ENCODE measurements around the gene RBFOX1.

The RBFOX1 gene

DNA sequence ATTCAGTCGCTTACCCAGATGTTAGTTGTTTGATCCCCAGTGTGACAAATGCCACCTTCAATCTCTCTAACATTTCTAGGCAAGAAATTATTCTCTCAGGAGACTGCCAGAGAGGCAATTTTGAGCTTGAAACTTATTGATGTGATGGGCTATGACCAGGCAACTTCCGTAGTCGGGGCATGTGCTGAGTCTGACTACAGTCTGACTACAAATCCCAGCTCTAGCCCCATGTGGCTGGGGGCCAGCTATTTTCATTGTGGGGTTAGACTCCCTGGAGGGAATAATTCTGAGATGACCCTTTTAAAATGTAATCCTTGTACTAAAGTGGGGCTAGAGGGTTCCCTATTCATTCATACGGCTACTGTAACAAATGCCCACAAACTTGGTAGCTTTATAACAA, 65.9 kb downstream of the RBFOX1 start:
- H3K27me3 Mint-ChIP-seq (ENCODE audit: low read depth): no peaks in the 10 kb centered on the region
- no peaks in the 10 kb centered on the region for H3K4me1 Mint-ChIP-seq (ENCODE audit: low read depth)
- H3K27ac Mint-ChIP-seq: no peak overlapping the region
- no peak overlapping the region for H3K4me3 Mint-ChIP-seq
- no peaks in the 10 kb centered on the region for H3K36me3 Mint-ChIP-seq (ENCODE audit: low read depth)
- H3K9me3 Mint-ChIP-seq: peaks cover 28% of the 10 kb centered on the region

DNA sequence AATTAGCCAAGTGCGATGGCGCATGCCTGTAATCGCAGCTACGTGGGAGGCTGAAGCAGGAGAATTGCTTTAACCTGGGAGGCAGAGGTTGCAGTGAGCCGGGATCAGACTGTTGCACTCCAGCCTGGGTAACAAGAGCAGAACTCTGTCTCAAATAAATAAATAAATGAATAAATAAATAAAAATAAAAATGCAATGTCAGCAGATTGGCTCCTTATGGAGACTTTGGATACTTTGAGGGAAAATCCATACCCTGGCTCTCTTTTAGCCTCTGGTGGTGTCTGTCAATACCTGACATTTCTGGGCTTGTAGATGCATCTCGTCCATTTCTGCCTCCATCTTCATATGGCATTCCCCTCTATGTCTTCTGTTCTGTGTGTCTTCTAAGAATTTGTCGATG, 66.7 kb downstream of the RBFOX1 start:
- H3K9me3 Mint-ChIP-seq: peaks cover 26% of the 10 kb centered on the region
- H3K36me3 Mint-ChIP-seq (ENCODE audit: low read depth): no peaks in the 10 kb centered on the region
- H3K27me3 Mint-ChIP-seq (ENCODE audit: low read depth): no peaks in the 10 kb centered on the region
- no peak overlapping the region for H3K4me3 Mint-ChIP-seq
- no peaks in the 10 kb centered on the region for H3K4me1 Mint-ChIP-seq (ENCODE audit: low read depth)
- no peak overlapping the region for H3K27ac Mint-ChIP-seq

DNA sequence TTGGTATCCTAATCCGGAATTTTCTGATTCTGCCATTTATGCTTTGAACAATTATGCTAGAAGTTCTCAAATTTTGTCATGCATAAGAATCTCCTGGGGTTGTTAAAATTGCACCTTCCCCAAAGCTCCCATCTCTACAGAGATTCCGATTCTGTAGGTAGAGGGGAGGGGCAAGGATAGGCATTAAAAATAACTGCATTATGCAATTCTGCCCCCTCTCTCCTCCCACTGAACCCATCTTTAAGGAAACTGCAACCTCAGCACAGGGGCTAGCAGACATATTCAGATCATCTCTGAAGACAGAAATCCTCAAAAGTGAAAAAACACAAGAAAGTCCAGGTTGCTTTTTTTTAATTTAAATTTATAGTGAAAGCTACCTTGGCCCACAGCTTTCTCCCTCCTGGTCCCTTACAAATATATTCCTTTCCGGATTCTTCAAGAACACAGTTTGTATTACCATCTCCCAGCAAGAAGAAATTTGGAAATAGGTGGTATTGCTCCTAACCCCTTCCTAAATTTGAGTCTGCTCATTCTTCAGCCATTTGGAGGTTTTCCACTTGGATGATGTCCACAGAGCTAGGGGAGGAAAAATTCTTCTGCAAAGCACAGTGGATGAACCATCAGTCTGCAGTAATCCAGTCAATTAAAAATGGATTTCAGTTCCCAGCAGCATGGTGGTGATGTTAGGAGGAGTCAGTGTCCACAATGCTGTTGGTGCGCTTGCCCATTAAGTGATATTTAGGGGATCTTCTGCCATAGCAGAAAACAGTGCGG, 67.7 kb downstream of the RBFOX1 start:
- Mint-ChIP-seq H3K4me3 (no peak overlapping the region), H3K4me1 (ENCODE audit: low read depth) (no peaks in the 10 kb centered on the region), H3K27ac (no peak overlapping the region), H3K9me3 (peaks cover 16% of the 10 kb centered on the region), H3K27me3 (ENCODE audit: low read depth) (no peaks in the 10 kb centered on the region), H3K36me3 (ENCODE audit: low read depth) (no peaks in the 10 kb centered on the region)

DNA sequence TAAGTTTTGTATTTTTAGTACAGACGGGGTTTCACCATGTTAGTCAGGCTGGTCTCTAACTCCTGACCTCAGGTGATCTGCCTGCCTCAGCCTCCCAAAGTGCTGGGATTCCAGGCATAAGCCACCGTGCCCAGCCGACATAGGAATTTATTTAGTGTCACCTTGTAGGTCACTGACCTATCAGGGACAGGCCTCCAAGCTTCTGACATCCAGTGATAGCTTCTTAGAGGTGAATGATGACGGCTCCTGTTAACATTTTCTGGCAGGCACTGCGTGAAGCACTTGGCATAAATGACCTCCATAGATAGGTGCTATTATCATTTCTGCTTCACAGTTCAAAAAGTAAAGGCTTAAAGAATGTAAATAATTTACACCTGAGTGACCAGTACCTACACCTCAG, 71.6 kb downstream of the RBFOX1 start:
- Mint-ChIP-seq H3K4me1 (ENCODE audit: low read depth) (no peaks in the 10 kb centered on the region), H3K27me3 (ENCODE audit: low read depth) (no peaks in the 10 kb centered on the region), H3K9me3 (peaks cover 22% of the 10 kb centered on the region), H3K27ac (no peak overlapping the region), H3K36me3 (ENCODE audit: low read depth) (no peaks in the 10 kb centered on the region), H3K4me3 (no peak overlapping the region)

DNA sequence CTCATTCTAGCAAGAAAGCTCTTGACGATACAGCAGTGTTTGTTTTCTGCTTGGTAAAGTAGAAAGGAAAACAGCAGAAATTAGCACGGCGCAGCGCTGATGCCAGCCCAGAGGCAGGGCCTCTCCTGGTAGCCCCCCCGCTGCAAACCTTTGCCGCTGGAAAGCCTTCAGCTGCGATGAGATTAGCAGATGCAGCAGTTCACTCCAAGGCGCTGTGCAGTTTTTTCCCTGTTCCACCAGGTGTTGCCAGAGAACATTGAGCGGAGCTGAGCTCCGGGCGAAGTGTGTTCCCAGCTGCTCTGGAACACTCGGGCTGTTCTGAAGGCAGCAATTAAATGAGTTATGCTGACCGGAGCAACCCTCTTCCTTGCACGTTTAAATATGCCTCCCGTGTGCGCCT, 72.5 kb downstream of the RBFOX1 start:
- Mint-ChIP-seq H3K36me3 (ENCODE audit: low read depth) (no peaks in the 10 kb centered on the region), H3K27ac (no peak overlapping the region), H3K4me3 (no peak overlapping the region), H3K9me3 (peaks cover 29% of the 10 kb centered on the region), H3K4me1 (ENCODE audit: low read depth) (no peaks in the 10 kb centered on the region), H3K27me3 (ENCODE audit: low read depth) (no peaks in the 10 kb centered on the region)

DNA sequence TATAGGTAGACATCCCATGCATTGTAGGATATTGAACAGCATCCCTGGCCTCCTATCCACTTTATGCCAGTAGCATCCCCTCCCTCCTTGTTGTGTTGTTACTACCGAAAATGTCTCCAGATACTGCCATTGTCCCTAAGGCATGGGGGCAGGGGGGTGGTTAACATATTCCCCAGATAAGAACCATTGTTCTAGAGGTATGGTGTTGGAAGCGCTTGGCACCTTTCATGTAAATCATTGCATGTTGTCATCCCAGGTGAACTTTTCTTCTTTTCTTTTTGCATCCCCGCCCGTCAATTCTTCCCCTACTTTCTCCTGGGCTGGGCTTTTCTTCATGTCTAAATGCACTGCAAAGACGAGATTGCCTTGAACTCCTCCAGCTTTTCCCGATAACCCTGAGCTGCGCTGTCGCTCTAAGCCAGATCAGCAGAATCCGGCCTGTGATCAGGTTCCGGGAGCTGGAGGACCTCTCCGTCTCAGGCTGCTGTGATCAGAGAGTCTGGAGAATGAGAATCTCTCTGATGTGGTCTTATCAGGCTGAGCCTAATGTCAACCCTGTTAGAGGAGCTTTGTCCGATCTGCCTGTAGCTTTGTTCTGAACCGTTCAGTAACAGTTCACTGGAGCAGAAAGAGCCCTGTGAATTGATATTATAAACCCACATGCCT, 76.2 kb downstream of the RBFOX1 start:
- Mint-ChIP-seq H3K4me1 (ENCODE audit: low read depth) (no peaks in the 10 kb centered on the region), H3K4me3 (no peak overlapping the region), H3K36me3 (ENCODE audit: low read depth) (no peaks in the 10 kb centered on the region), H3K27me3 (ENCODE audit: low read depth) (no peaks in the 10 kb centered on the region), H3K27ac (no peak overlapping the region), H3K9me3 (peaks cover 29% of the 10 kb centered on the region)

DNA sequence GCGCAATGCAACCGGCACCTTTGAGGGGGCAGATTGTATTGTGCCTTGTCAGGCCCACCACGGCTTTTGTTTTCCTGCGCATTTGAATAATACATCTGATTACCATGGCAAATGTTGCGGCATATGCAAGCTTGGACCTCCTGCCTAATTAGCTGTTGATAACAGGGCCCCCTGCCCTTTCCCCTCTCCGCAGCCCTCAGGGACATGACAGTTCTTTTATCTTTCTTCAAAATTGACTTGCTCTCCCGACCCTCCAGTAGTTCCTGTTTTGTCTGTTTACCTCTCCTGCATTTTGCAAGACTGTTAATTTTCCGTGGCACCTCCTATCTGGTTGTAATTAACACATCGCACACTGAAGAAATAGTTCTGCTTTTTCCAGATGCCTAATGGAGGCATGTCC, 86.8 kb downstream of the RBFOX1 start:
- Mint-ChIP-seq H3K27ac (no peak overlapping the region), H3K27me3 (ENCODE audit: low read depth) (no peaks in the 10 kb centered on the region), H3K4me1 (ENCODE audit: low read depth) (no peaks in the 10 kb centered on the region), H3K4me3 (no peak overlapping the region), H3K36me3 (ENCODE audit: low read depth) (no peaks in the 10 kb centered on the region), H3K9me3 (peaks cover 29% of the 10 kb centered on the region)

DNA sequence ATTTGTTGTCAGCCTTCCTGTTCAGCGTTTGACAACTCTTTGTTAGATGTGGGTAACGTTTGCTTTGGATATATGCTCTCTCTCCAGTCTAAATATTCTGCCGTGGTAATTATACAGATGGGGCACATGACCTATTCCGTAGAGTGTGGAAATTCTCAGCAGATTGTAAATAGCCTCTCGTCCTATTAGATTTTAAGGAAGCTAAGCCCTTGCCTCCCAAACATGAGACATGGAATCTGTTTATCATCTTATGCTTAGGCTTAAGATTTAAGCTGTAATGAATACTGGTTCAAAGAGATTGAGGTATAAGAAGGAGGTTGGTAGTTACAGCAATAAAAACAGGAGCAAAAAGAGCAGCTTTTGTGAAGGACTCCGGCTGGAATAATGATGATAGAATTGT, 87.4 kb downstream of the RBFOX1 start:
- Mint-ChIP-seq H3K4me1 (ENCODE audit: low read depth) (no peaks in the 10 kb centered on the region), H3K27ac (no peak overlapping the region), H3K27me3 (ENCODE audit: low read depth) (no peaks in the 10 kb centered on the region), H3K9me3 (peaks cover 30% of the 10 kb centered on the region), H3K36me3 (ENCODE audit: low read depth) (no peaks in the 10 kb centered on the region), H3K4me3 (no peak overlapping the region)

DNA sequence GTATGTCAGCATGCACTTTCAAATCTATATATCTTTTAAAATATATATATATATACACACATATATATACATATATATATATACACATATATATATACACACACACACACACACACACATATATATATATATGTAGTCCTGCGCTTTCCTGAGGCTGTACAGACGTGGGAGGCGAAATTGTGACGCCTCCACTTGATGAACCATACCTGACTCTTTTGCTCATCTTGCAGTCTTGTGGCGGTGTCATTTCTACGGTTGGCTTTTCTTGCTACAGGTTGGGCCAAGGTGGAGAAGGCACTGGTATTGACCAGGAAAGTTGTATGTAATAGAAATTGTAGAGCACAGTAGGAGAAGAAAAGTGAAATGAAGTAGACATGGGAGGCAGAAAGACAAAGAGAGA, 88.2 kb downstream of the RBFOX1 start:
- no peaks in the 10 kb centered on the region for H3K27me3 Mint-ChIP-seq (ENCODE audit: low read depth)
- H3K36me3 Mint-ChIP-seq (ENCODE audit: low read depth): no peaks in the 10 kb centered on the region
- H3K4me1 Mint-ChIP-seq (ENCODE audit: low read depth): no peaks in the 10 kb centered on the region
- peaks cover 34% of the 10 kb centered on the region for H3K9me3 Mint-ChIP-seq
- H3K27ac Mint-ChIP-seq: no peak overlapping the region
- no peak overlapping the region for H3K4me3 Mint-ChIP-seq

DNA sequence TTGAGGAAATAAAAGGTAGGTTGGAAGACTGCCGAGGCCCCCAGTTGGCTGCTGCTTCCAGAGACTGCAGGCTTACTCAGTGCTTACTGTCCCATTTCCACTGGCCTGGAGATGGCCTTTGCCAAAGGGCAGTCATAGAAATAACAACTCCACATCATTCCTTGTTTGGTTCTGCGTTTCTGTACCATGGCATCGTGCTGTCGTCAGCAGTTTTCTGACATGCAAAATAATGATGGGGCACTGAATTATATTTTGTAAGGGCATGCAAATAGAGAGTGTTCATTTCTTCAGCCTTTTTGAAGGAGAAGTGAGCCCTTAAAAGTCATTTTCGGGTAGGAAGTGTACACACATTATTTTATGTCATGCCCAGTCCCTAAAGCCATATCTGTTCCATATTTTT, 88.9 kb downstream of the RBFOX1 start:
- H3K4me3 Mint-ChIP-seq: no peak overlapping the region
- H3K9me3 Mint-ChIP-seq: peaks cover 32% of the 10 kb centered on the region
- no peak overlapping the region for H3K27ac Mint-ChIP-seq
- no peaks in the 10 kb centered on the region for H3K4me1 Mint-ChIP-seq (ENCODE audit: low read depth)
- no peaks in the 10 kb centered on the region for H3K27me3 Mint-ChIP-seq (ENCODE audit: low read depth)
- H3K36me3 Mint-ChIP-seq (ENCODE audit: low read depth): no peaks in the 10 kb centered on the region

DNA sequence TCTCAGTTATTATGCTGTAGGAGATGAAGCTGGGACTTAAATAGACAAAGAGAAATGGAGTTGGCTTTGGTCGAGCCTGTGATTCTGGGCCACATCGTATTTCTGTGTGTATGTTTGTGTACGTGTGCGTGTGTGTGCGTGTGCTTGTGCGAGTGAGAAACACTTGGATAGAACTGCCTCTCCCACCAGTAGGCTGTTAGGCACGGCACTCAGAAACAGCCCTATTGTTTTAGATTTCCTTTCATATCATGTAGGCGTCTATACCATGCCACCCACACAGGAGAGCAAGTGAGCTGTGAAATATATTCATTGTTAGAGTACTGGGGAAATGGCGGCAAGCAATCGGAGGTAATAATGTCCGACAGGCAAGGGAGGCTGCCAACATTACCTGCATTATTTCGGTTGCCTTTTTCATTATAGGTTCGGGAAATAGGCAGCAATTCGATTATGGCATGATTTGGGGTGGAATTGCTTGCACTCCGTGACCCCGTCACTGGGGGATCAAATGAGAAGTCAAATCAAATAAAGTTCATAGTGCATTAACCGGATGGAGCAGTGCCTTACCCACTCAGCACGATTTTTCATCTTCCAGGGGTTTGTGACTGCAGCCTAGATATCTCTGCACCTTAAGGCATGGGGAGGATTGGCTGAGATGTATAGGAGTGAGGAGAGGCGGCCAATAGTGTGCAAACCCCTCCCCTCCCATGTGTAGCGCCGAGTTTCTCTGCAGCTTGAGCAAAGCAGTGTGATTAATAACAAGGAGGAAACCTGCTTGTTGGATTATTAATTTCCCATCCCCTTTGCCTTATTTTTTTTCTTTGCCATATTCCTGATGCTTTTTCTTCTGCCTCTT, 89.6 kb downstream of the RBFOX1 start:
- Mint-ChIP-seq H3K9me3 (peaks cover 35% of the 10 kb centered on the region), H3K4me1 (ENCODE audit: low read depth) (no peaks in the 10 kb centered on the region), H3K27me3 (ENCODE audit: low read depth) (no peaks in the 10 kb centered on the region), H3K27ac (no peak overlapping the region), H3K4me3 (no peak overlapping the region), H3K36me3 (ENCODE audit: low read depth) (no peaks in the 10 kb centered on the region)

DNA sequence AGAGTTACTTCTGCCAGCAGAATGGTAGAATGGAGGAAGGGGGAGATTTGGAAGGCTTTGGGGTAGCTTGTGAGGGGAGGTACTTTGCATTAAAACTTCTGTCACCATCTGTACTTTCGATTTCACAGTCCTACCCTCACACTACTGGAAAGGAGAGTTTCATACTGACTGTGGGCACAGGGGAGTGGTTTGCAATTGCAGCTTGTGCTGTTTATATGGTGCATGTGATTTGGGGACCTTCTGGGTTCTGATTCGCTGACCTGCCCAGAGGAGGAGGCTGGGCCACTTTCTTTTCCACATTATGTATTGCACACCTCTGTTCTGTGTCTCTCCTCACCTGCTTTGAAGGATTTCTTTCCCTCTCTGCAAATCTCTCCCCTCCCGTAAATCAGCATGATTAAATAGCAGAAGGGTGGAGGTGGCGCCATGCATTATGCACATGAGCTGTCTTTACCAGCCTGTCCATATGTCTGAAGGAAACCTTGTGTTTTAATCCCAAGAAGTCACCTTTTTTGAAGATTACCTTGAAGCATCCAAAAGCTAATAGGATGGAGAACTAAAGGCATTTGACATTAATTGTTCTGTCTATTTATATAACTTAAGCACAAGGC, 90.9 kb downstream of the RBFOX1 start:
- Mint-ChIP-seq H3K9me3 (peaks cover 40% of the 10 kb centered on the region), H3K27ac (no peak overlapping the region), H3K4me1 (ENCODE audit: low read depth) (no peaks in the 10 kb centered on the region), H3K27me3 (ENCODE audit: low read depth) (no peaks in the 10 kb centered on the region), H3K36me3 (ENCODE audit: low read depth) (no peaks in the 10 kb centered on the region), H3K4me3 (no peak overlapping the region)

DNA sequence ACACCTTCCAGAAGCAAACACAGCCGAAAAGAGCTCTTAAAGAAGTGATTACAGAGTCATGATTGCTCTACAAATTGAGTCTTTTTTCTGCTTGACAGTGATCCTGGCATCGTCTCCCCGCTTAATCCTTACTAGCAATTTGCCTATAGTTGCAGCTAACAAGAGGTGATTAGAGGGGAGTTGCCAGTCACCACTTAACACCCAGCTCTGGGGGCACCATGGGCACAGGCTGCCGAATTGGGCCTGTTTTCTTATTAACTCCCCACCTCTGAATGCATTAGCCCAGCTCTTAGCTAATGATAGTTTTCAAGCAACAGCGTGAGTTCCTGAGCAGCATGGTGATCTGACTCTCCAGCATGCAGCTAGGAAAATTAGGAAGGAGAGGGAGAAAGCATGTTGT, 93.5 kb downstream of the RBFOX1 start:
- Mint-ChIP-seq H3K4me3 (no peak overlapping the region), H3K4me1 (ENCODE audit: low read depth) (no peaks in the 10 kb centered on the region), H3K9me3 (peaks cover 38% of the 10 kb centered on the region), H3K36me3 (ENCODE audit: low read depth) (no peaks in the 10 kb centered on the region), H3K27ac (no peak overlapping the region), H3K27me3 (ENCODE audit: low read depth) (no peaks in the 10 kb centered on the region)

DNA sequence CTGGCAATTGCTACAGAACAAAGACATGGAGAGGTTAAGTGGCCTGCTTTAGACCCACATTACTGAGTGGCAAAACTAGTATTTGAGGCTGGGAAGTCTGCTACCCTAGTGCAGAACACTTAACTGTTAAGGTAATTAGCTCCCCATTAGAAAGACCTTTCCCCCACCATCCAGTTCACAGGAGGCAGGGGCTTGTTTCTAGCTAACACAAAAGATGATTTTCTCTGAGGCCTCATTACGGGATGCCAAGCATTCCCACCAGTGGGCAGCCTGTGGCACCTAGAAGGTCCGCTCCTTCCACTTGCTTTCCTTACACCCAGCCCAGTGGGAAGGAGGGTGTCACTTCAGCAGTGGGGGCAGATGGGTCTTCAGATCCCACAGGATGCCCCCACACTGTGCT, 99.1 kb downstream of the RBFOX1 start:
- Mint-ChIP-seq H3K27ac (no peak overlapping the region), H3K36me3 (ENCODE audit: low read depth) (no peaks in the 10 kb centered on the region), H3K9me3 (peaks cover 39% of the 10 kb centered on the region), H3K4me3 (no peak overlapping the region), H3K27me3 (ENCODE audit: low read depth) (no peaks in the 10 kb centered on the region), H3K4me1 (ENCODE audit: low read depth) (no peaks in the 10 kb centered on the region)

Measured in T-helper 1 cell treated with Interleukin-12 subunit alpha and Interleukin-12 subunit beta and Interleukin-4 antibody, amounts not matched to agents 30 μg/mL and 1 μg/mL, for 36 hours (primary cell).